GM18498 (cell line): ENCODE measurements around the gene TRAIP.
"Not testable (repeated sequence)": the region's sequence is repeated elsewhere in the genome, so short reads cannot be mapped to it uniquely, and the experiment has no call there.

Experiments
- ATAC-seq: cut with Tn5 transposase; IDR thresholded peaks from one replicate; pipeline ENCODE4 v1.9.1; 2021; ENCODE audit warnings: mild to moderate bottlenecking, moderate library complexity; ENCODE audit not compliant: unreplicated experiment

The TRAIP gene

GRCh38 chr3:49856181-49857005 is at the start of gene TRAIP:
Gene TRAIP, minus strand, starts transcription at chr3:49856564. Its CDS starts 111 bp downstream, at chr3:49856453.
- peak; percentile 95 for ATAC-seq

DNA sequence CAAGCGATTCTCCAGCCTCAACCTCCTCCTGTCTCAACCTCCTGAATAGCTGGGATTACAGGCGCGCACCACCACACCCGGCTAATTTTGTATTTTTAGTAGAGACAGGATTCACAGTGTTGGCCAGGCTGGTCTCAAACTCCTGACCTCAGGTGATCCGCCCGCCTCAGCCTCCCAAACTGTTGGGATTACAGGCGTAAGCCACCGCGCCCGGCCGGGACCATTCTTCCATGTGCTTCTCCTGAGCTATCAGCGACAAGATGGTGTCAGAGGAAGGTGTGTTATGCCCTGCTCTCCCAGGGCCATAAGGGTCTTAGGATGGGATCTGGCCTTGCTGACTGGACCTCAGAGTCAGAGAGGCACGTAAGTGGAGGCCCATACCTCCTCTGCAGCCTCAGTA is 48.1 kb upstream of the TRAIP start:
- ATAC-seq: not testable (repeated sequence)

- ATAC-seq: peak; percentile 74
Observed at GRCh38 chr3:49903451-49904424, 47.4 kb upstream of the TRAIP start, which contains the start of gene MST1R. Gene MST1R, minus strand, starts transcription at chr3:49903873. Its CDS starts 264 bp downstream, at chr3:49903609.

DNA sequence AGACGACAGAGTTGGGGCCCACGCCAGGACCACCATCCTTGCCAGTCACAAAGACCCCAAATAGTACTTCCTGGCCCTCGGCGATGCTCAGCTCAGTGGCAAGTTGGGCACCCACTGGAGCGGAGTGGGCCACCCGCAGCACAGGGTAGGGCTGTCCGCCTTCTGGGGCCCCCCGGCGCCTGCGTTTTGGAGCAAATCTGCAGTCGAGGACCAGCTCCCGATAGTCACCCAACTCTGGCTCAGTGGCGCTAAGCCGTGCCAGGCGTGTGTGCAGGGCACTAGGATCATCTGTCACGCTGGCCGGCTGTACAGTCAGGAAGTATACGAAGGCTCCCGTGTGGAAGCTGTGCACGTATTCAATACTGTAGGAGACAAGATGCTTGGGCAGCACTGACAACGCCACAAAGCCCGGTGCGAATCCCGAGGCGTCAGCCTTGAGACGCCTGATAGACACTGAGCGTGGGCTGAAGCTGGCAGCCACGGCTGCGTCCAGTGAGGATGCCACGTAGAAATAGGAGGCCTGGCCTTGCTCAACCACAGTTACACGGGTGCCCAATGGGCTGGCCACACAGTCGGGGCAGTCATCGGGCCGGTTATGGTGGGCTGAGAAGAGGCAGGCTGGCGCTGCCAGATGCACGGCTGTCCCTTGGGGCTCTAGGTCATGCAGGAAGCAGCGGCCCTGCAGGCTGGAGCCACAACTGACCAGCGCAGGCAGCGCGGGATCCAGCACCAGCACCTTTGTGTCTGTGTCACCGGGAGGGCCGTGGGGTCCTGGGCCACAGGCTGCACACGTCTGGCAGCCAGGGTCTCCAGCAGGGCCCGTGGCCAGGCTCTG is 46.4 kb upstream of the TRAIP start:
- ATAC-seq: no peak

- no peak for ATAC-seq
Observed at GRCh38 chr3:49901366-49902339, 45.3 kb upstream of the TRAIP start.

DNA sequence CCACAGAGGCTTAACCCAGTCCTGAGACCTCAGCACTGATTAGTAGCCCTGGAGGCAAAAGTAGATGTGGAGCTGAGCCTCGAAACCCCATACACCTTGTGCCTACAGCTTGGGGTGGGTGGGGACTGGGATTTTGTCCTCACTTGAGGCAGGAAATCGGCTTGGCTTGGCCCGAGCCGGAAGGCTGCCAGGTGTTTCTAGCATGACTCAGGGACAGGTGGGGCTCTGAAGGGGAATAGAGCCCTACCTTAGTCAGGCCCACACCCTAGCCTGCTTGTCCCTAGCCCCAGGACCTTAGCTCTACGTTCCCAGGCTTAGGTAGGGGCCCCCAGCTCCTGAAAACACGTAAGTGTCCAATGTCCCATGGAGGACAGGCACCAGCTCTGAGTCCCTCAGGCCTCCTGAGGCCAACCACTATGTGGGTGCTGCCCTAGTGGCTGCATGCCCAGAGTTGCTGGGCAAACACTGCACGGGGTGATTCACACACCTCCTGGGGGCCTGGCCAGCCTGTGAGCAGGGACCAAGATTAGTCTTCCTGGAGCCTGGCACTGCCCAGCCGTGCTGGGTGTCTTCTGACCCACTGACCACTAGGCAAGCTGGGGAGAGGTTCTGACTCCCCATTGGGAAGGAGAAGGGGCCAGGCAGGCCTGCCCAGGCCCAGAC is 44.3 kb upstream of the TRAIP start:
- ATAC-seq: no peak

DNA sequence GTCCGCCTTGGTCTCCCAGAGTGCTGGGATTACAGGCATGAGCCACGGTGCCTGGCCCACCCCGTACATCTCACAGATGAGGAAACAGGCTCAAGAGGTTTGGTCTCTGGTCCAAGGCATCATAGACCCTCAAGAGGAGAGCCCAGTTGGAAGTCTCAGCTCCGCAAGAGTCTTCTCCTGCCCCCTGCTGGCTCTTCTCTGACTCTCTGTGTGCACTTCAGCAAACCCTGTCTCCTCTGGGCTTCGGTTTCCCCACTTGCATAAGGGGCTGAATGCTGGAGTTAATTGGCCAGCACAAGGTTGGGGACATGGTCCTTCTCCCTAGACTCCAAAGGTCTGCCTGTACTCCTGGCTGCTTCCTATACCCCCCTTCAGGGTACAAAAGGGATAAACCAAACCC is 43.5 kb upstream of the TRAIP start:
- ATAC-seq: no peak

DNA sequence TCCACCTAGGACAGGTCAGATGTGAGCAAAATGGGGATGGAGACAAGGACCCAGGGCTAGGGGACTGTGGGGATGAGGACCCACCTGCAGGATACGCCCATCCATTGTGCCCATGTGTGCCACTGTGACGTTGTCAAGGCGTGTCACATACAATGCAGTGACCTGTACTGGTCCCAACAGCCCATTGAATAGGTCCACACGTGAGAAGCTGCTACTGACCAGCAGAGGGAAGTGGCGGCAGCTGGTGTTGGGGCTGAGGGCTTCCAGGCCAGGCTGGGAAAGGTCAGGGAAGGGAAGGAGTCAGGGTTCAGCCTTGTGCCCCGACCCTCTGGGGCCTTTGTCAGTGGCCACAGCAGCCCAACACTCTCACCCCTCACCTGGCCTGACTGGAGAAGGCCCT is 42.6 kb upstream of the TRAIP start:
- ATAC-seq: no peak

GRCh38 chr3:49896345-49896744 is 40.0 kb upstream of the TRAIP start:
- no peak for ATAC-seq

DNA sequence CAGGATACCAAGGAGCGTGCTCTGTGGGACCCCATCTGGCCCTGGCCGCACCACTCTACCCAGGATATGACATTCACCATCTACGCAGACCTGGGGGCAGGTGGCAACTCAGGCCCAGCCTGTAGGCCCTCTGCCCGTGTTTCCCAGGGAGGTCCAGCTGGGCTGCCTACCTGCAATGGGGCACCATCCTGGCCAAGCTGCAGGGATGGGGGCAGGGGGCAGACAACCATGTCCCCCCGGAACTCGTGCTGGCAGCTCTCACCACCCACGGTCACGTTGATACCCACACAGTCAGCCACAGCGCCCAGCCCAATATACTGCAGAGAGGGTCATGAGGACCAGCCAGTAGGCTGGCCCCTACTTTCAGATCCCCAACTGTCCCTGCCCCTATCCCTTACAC is 39.4 kb upstream of the TRAIP start:
- no peak for ATAC-seq

GRCh38 chr3:49889296-49889695 is 32.9 kb upstream of the TRAIP start:
- ATAC-seq: no peak

DNA sequence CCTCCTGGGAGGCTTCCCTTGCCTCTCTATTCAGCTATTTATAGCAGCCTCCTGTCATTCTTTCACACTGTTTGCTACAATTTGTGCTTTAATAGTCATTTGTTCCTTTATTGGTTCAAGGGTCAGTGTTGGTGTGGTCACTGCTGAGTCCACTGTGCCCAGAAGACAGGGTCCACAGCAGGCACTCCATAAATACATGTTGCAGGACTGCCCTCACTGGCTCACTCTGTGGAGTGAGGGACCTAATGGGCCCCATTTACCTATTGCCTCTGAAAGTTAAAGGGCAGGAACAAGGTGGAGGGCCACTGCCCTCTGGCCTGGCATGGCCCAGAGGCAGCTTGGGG is 30.5 kb upstream of the TRAIP start:
- no peak for ATAC-seq

DNA sequence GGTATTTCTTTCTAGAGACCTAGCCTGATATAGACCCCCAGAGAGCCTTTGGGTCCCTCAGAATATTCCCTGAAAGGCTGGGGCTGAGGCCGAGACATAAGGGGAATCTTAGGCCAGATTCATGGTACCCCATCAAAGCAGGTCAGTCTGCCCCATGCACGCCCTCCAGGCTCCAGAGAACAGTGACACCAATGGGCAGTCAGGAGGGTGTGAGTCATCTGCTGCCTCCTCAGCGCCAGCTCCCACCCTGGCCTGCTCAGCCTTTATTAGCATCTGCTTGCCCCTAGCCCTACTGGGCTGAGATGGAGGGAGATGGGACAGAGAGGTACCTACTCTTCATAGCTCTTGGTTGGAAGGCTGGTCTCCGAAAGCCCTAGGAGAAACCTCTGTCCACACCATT is 27.6 kb upstream of the TRAIP start:
- ATAC-seq: no peak

DNA sequence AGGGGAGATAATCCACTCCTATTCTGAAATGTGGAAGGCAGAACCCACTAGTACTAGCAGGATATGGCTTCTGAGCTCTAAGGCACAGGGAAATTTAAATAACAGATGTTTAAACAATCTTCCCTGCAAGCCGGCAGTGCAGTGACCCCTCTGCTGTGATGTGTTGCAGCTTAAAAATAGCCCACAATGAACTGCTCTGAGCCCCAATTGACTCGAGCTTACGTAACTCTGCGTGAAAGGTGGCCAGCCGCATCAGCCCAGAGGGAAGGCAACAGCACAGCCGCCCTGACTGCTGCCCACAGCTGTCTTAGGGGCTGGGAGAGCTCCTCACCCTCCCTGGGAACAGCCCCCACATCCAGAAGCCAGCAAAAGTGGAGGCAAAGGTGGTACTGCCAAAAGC is 25.8 kb upstream of the TRAIP start:
- no peak for ATAC-seq

DNA sequence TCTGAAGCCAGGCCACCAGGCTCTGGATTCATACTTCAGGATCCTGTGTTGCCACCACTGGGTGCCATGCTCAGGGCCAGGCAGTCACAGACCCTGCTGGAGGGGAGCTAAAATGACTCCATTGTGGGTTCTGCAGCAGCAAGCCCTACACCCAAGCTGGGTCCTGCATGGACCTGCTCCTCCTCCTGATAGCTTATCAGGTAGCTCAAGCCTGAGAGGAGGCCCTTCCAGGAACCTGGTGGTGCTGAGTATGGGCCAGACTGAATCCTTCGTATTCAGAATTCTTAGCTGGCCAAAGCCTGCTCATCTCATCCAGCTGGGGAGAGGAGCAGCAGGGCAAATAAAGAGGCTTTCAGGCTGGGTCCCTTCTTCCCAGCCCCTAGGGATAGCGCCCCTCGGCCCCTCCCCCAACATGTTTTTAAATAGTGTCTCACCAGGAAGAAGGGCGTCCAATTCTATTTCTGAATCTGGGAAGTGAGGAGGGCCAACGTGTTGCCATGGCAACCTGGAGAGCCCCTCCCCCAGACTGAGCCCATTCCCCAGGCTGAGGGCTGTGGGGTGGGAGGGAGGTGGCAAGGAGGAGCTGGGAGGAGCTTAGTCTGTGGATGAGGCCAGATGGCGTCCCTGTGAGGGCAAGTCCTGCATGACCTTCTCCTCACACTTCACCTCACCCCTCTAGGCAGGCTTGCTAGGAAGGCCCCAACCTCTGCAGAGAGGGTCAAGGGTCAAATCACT is 24.4 kb upstream of the TRAIP start:
- ATAC-seq: no peak

DNA sequence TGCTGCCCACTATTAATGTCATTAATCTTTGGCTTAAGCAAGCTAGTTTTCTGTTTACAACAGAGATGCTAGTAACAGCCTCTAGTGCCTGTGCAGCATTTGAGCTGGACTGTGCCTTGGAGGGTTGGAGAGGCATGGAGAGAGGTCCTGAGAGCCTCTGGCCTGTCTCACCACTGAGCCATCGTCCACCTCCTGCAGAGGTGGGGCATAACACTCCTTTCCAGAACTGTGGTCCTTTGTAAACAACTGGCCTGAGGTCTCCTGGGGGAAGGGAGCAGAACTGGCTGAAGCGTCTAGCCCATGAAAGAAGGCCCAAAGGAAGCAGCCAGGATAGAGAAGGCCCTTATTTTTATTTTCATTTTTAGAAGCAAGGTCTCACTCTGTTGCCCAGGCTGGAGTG is 23.4 kb upstream of the TRAIP start:
- ATAC-seq: no peak

DNA sequence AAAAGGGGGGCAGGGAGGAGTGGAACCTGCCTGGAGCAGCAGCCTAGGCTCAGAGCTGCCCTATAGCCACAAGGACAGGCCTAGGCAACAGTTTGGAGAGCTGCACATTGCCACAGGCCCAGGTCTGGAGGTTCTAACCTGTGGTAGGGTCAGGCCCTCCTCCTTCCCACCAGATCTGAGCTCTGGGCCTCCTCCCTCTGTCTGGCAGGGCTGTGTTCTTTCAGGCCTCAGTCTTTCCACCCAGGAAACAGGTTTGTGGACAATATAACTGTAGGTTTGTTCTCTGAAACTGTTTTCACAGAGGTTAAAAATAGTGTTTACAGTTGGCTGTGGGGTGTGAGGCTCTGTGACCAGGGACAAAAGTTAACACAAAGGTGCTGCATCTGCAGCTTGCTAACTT is 22.3 kb upstream of the TRAIP start:
- ATAC-seq: no peak

- ATAC-seq: no peak
Observed at GRCh38 chr3:49877716-49878115, 21.4 kb upstream of the TRAIP start.

DNA sequence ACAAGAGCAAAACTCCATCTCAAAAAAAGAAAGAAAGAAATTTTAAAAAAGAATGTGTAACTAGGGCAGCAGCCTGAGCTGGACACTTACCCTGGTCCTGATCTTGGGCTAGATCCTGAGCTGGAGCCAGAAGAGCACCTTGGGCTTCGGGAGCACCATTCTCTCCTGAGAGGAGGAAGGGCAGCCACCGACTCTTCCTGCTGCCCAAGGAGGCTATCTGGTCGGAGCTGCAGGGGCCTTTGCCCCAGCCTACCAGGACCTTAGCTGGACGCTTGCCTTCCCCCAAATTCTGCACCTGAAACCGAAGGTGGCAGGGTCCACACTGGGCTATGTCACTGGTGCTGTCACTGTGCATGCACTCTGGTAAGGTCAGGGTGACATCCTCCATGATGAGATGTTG is 20.2 kb upstream of the TRAIP start:
- ATAC-seq: no peak
